ENCODE data around the gene NDUFC1. TPM values are rescaled to one million over a fixed set of nuclear protein-coding genes. Genes with fewer than 3 reads are reported as not detected.
"Not testable (repeated sequence)": the region's sequence is repeated elsewhere in the genome, so short reads cannot be mapped to it uniquely, and the experiment has no call there.

Gene NDUFC1
- total RNA-seq, 1 donor from 2014 or later: 39.1 TPM

DNA sequence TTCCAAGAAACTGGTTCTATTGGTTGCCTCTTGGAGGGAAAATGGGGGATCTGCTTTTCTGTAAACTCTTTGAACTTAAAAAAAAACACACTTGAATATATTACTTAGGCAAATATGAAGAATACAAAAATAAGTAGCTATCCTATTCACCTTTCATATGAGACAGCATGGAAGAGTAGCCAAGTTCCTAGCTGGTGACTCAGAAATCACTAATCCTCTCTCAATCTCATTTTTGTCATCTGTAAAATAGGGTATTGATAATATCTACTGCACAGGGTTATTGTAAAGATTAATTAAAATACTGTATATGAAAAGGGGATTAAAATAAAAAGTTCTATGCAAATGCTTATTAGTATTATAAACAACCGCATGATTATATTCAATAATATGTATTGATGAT lies 35.0 kb downstream of the NDUFC1 start:
- peaks cover 12% of the 10 kb centered on the region for H3K4me1 Mint-ChIP-seq
- DNase-seq (ENCODE audit: low spot score in 2 of 2, unreplicated experiment in 2 of 2): no peak
- no peaks in the 10 kb centered on the region for H3K27me3 Mint-ChIP-seq (ENCODE audit: low read depth)
- TF ChIP-seq, protein P1, sequence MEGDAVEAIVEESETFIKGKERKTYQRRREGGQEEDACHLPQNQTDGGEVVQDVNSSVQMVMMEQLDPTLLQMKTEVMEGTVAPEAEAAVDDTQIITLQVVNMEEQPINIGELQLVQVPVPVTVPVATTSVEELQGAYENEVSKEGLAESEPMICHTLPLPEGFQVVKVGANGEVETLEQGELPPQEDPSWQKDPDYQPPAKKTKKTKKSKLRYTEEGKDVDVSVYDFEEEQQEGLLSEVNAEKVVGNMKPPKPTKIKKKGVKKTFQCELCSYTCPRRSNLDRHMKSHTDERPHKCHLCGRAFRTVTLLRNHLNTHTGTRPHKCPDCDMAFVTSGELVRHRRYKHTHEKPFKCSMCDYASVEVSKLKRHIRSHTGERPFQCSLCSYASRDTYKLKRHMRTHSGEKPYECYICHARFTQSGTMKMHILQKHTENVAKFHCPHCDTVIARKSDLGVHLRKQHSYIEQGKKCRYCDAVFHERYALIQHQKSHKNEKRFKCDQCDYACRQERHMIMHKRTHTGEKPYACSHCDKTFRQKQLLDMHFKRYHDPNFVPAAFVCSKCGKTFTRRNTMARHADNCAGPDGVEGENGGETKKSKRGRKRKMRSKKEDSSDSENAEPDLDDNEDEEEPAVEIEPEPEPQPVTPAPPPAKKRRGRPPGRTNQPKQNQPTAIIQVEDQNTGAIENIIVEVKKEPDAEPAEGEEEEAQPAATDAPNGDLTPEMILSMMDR (IDR thresholded peaks at IDR 0.05; ENCODE audit: unreplicated experiment): no peak
- H3K36me3 Mint-ChIP-seq: no peaks in the 10 kb centered on the region
- no peaks in the 10 kb centered on the region for H3K9me3 Mint-ChIP-seq
- H3K27ac Mint-ChIP-seq: no peak overlapping the region
- no peak overlapping the region for H3K4me3 Mint-ChIP-seq

DNA sequence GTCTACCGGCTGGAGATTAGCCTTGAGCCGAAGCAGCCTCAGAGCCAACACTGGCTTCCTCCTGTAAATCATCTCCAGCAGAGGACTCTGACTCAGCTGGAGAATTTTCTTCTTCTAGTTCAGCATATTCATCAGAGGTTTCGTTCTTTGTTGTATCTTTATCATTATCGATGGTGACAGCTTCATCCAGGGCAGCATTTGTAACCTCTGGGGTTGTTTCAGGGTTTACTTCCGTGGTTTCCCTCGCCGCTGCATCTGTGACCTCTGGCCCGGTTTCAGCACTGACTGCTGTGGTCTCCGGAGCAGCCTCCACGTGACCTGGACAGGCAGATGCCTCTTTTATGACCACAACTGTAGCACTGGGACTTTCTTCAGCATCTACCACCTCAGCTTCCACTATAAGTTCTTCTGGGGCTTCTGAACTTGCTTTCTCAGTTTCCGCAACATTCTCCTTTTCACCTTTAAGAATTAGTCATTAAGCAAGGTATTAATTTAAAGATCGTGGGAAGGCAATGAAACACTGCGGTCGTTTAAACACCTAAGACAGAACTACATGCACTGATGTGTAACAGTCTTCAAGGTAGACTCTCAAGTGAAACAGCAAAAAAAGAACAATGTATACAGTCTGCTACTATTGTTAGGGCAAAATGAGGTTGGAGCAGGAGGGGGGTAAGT lies 35.6 kb downstream of the NDUFC1 start:
- H3K4me1 Mint-ChIP-seq: peaks cover 12% of the 10 kb centered on the region
- peak overlapping the region; percentile 66 for H3K4me3 Mint-ChIP-seq
- TF ChIP-seq, protein P1 (IDR thresholded peaks at IDR 0.05; ENCODE audit: unreplicated experiment): no peak
- no peak for DNase-seq (ENCODE audit: low spot score in 2 of 2, unreplicated experiment in 2 of 2)
- H3K27me3 Mint-ChIP-seq (ENCODE audit: low read depth): no peaks in the 10 kb centered on the region
- H3K9me3 Mint-ChIP-seq: no peaks in the 10 kb centered on the region
- no peaks in the 10 kb centered on the region for H3K36me3 Mint-ChIP-seq
- peak overlapping the region; percentile 62 for H3K27ac Mint-ChIP-seq

DNA sequence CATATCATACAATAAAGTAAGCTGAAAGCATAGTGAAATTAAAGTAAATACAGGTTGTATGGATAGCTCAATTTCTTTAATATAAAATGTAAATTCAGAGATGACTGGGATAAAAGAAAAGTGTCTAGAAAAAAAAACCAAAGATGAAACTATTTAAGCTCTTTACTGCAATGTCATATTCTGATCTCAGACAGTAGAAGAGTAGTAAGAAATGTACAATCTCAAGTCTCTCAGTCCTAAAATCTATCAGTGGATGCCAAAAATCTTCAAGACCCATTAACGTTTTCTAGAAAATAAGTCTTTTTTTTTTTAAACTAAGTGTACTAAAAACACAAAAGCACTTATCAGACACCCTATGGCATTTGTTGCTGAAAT lies 36.1 kb downstream of the NDUFC1 start:
- H3K27ac Mint-ChIP-seq: peak overlapping the region; percentile 62
- no peak for DNase-seq (ENCODE audit: low spot score in 2 of 2, unreplicated experiment in 2 of 2)
- no peaks in the 10 kb centered on the region for H3K36me3 Mint-ChIP-seq

DNA sequence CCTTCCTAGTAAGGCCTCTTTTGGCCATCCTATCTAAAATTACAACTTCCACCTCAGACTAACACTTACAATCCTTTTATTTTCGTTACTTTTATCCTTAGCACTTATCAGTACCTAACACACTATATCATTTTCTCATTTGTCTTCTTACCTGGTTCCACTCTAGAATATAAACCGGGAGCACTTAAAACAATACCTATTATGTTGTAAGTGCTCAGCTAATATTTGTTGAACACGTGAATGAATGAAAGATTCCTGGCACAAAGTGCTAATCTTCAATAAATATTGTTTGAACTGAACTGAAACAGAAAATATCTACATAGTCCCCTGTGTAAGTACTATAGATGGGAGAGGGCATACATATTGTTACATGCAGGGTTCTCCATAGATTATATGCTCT lies 36.6 kb downstream of the NDUFC1 start:
- Mint-ChIP-seq H3K36me3 (no peaks in the 10 kb centered on the region), H3K4me3 (no peak overlapping the region), H3K4me1 (peaks cover 12% of the 10 kb centered on the region), H3K27me3 (ENCODE audit: low read depth) (no peaks in the 10 kb centered on the region), H3K27ac (no peak overlapping the region), H3K9me3 (no peaks in the 10 kb centered on the region)
- TF ChIP-seq, protein P1 (IDR thresholded peaks at IDR 0.05; ENCODE audit: unreplicated experiment): no peak
- no peak for DNase-seq (ENCODE audit: low spot score in 2 of 2, unreplicated experiment in 2 of 2)

More for the DNA sequence above, 36.1 kb downstream of the NDUFC1 start:
- Mint-ChIP-seq H3K4me1 (peaks cover 12% of the 10 kb centered on the region), H3K4me3 (peak overlapping the region; percentile 66), H3K9me3 (no peaks in the 10 kb centered on the region), H3K27me3 (ENCODE audit: low read depth) (no peaks in the 10 kb centered on the region)
- TF ChIP-seq, protein P1 (IDR thresholded peaks at IDR 0.05; ENCODE audit: unreplicated experiment): no peak

DNA sequence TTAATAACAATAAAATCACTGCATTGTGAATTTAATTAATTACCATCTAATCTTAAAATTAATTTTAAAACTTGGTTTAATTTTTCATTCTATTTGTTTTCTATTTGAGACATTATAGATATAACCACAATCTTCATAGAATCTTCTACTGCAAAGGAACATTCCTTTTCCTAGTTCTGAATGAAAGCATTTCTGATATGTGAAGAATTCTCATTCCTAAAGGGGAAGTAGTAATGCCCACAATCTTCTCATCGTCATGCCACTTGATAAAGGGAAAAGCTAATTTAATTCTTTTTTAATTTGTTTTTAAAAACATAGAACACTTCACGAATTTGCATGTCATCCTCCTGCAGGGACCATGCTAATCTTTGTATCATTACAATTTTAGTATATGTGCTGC lies 45.9 kb downstream of the NDUFC1 start:
- Mint-ChIP-seq H3K27me3 (ENCODE audit: low read depth) (no peaks in the 10 kb centered on the region), H3K4me3 (no peak overlapping the region), H3K36me3 (no peaks in the 10 kb centered on the region), H3K4me1 (peaks cover 9% of the 10 kb centered on the region), H3K27ac (no peak overlapping the region), H3K9me3 (no peaks in the 10 kb centered on the region)
- TF ChIP-seq, protein P1 (IDR thresholded peaks at IDR 0.05; ENCODE audit: unreplicated experiment): no peak
- no peak for DNase-seq (ENCODE audit: low spot score in 2 of 2, unreplicated experiment in 2 of 2)

DNA sequence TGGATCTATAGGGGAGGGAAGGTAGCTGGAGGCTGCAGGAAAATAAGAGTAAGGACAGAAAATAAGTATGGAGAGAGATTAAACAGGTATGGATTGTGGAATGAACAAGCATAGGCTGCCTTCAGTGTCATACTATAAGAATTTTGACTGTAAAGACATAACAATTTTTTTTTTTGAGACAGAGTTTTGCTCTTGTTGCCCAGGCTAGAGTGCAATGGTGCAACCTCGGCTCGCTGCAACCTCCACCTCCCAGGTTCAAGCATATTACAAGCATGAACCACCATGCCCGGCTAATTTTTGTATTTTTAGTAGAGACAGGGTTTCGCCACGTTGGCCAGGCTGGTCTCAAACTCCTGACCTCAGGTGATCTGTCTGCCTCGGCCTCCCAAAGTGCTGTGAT lies 46.7 kb downstream of the NDUFC1 start:
- H3K36me3 Mint-ChIP-seq, H3K4me1 Mint-ChIP-seq: not testable (repeated sequence)

More for the DNA sequence above, 46.7 kb downstream of the NDUFC1 start:
- peak overlapping the region; percentile 1 for H3K27ac Mint-ChIP-seq
- H3K27me3 Mint-ChIP-seq (ENCODE audit: low read depth); H3K9me3 Mint-ChIP-seq; H3K4me3 Mint-ChIP-seq; DNase-seq (ENCODE audit: low spot score in 2 of 2, unreplicated experiment in 2 of 2): not testable (repeated sequence)
